NOMO-1 treated with dmso at 0.1 percent for 144 hours (cell line): ENCODE results near the gene SLC16A5.
"Not testable (repeated sequence)": the region's sequence is repeated elsewhere in the genome, so short reads cannot be mapped to it uniquely, and the experiment has no call there.

ENCODE experiments used
- DNase-seq: peaks from one replicate; lab custom pipeline; 2025; ENCODE audit not compliant: unreplicated experiment; lab: John Stamatoyannopoulos, UW

The SLC16A5 gene

DNA sequence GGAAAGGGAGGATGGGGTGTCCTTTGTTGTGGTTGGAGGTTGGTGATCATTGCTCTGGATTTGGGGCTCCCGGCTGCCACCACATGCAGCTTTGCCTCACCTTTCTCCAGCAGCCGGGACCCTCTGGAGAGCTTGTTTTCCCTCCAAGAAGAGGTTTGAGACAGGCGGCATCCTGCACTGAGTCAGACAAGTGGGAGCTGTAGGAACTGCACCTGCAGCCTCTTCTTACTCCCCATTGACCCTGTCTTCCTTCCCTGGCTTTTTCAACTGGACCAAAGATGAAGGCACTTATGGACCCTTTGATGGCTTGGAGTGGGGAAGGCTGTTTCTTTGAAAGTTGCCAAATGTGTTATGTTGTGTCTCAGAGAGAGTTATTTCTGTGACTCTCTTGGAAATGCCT, 24.1 kb upstream of the SLC16A5 start:
- DNase-seq, result no peak

DNA sequence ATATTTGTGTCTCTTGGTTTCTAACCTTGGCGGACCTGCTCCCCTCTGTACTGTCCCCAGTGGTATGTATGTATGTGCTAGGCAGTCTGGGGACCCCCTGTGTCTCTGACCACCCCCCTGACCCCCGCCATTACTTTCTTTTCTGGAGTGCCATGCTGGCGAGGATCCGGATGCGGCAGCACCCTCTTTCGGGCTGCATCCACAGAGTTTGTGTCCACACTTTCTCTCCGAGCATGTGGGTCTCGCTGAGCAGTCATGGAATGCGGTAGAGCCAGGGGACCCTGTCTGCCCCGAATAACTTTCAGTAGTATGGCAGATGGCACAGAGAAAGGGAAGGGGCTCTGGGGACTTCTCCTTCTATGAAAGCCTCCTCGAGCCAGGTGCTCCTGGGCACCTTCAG, 23.7 kb upstream of the SLC16A5 start:
- DNase-seq, result no peak

DNA sequence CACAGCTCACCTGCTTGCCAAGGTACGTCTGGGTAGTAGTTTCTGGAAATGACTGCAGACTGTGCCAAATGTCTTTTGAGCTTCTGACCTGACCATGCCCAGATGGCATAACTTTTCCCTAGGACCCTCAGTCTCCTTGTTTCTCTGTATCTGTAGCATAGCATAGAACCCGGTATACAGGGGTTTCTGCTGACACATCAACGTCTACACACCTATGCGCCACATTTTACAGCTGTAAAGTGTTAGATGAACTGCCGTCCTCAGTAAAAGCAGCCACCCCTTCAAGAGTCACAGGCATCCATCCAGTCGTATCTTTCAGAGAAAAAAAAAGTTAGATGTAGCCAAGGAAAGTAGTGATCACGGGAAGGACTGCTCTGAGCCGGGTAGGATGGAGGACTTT, 23.3 kb upstream of the SLC16A5 start:
- DNase-seq, result no peak

DNA sequence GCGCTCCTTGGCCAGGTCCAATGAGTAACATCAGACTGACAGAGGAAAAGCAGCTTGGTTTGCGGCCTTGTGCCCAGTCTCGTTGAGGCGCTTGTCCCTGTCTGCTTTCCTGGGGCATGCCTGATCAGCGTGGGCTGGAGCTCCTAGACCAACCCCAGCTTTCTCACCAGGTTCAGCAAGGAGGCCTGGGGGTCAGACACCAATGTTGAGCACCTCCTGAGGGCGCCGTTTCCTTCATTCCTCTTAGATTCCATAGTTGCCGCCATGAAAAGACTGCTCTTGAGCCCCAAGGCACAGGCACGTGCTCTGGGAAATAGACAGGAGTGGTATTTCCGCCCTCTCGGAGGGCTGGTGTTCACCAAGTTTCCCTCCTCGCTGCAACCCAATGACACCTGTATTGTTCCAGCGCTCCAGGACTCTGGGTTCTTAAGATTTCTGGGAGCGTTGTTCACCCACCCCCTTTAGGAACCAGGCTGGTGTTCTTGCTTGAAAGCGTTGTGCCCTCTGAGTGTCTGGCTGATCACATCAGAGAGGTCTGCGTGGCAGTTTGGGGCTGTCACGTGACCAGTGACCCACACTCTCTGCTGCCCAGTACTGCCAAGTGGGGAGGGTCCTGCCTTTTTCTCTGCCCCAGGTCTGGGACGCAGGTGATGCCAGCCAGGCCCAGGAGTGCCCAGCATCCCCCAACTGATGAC, 22.7 kb upstream of the SLC16A5 start:
- no peak for DNase-seq

DNA sequence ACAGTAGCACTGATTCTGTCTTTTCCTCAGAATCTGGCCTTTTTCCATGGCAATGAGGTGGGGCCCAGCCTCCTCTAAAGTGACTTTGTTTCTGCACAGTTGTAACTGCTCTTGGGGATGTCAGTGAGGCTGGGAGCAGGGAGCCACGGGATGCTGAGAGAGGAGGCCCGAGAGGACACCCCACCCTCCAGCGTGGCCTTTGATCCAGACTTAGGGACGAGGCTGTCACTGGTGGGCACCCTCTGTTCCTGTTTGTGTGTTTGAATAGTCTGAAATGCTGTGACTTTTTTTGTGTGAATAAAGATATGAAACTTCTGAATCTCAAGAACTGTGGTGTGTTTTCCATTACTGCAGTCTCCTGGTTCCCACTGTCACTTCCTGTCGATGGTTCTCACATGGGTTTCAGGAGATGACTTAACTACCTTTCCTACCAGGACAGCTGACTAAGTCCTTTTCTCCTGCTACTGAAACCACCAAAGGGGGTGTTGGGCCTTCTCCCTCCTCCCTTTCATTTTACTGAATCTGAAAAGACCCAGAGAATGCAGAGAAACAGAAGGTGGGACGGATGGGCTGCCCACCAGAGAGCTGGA, 22.1 kb upstream of the SLC16A5 start:
- no peak for DNase-seq

DNA sequence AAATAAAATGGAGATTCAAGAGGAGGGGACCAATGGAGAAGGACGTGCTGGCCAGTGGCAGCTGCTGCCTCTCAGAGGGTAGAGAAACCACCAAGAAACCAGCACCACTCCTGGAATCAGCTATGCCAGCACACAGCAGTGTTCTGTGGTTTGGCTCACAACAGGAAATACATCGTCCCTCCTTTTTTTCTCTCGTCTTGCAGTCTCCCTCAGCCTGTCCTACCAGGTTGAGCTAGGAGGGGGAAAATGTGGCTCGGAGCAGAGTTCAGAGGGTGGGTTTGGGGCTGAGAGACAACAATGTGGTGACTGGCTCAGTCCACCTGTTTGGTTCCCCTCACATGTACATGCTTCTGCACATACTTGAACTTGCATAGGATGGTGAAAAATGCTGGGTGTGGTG, 19.9 kb upstream of the SLC16A5 start:
- DNase-seq, result no peak

DNA sequence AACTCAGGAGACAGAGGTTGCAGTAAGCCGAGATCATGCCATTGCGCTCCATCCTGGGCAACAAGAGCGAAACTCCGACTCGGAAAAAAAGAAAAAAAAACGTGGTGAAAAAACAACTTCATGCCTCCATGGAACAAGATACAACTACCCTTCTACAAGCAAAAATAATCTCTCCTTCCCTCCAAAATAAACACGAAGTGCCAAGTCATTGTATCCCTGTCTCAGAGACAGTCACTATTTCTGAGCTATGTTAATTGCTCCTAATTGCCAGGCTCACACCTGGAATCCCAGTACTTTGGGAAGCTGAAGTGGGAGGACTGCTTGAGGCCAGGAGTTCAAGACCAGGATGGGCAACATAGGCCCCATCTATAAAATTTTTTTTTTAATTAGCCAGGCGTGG, 19.0 kb upstream of the SLC16A5 start:
- DNase-seq, result no peak

DNA sequence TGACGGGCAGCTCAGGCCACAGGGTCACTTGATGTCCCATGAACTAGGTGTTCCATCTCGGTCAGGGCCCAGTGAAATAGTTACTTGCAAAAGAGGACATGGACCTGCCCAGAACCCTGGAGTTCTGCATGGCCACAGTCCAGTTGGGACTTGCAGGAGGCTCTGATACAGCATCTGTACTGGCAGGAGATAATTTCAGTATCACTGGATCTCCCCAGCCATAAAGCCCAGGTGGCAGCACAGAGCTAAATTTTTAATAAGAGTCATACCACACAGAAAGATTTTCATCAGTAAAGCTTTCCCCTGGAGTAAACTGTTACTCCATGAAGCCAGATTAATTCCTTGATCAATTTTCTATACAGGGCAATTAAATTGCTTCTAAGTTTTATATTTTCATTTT, 18.0 kb upstream of the SLC16A5 start:
- DNase-seq, result no peak

DNA sequence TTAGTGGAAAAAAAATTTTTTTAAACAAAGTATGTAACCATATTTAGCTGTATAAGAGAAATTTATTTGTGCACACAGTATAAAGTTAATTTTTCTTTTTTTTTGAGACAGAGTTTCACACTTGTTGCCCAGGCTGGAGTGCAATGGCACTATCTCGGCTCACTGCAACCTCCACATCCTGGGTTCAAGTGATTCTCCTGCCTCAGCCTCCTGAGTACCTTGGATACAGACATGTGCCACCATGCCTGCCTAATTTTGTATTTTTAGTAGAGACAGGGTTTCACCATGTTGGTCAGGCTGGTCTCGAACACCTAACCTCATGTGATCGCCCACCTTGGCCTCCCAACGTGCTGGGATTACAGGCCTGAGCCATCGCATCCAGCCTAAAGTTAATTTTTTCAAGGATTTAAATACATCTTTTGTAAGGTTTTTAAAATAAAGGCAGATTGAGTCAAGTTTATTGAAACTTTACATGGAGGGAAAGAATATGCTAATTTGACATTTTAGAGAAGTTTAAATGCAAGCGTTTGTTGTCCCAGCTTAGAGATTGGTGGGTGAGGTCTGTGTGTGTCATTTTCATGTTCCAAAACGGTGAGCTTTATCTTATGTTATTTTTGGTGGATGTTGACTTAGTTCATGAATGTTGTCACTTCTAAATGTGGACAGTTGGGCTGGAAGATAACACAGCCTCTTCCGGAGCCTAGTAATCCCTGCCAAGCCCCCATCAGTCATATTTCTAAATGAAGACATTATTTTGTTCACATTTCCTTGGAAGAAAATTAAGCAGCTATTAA, 16.1 kb upstream of the SLC16A5 start:
- not testable (repeated sequence) for DNase-seq

DNA sequence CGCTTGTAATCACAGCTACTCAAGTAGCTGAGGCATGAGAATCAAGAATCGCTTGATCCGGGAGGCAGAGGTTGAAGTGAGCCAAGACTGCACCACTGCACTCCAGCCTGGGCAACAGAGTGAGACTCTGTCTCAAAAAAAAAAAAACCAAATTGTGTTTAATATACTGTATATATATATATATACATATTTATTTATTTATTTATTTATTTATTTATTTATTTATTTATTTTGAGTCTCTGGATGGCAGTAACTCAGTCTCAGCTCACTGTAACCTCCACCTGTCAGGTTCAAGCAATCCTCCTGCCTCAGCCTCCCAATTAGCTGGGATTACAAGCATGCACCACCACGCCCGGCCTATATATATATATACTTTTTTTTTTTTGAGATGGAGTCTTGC, 14.8 kb upstream of the SLC16A5 start:
- DNase-seq, result not testable (repeated sequence)

DNA sequence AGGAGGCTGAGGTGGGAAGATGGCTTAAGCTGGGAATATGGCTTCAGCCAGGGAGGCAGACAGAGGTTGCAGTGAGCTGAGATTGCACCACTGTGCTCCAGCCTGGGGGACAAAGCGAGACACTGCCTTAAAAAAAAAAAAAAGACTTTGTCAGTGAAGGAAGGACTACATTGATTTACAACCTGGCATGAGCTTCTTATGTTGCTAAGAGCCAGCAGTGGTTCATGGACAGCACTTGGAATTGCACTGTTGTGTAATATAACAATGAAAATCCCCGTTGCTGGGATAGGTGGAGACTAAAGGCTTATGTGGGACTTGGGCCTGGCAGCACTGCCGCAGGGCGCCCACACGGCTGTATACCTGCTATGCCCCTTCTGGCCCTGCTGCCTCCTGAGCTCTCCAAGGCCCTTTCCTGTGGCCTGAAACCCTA, 14.1 kb upstream of the SLC16A5 start:
- no peak for DNase-seq

DNA sequence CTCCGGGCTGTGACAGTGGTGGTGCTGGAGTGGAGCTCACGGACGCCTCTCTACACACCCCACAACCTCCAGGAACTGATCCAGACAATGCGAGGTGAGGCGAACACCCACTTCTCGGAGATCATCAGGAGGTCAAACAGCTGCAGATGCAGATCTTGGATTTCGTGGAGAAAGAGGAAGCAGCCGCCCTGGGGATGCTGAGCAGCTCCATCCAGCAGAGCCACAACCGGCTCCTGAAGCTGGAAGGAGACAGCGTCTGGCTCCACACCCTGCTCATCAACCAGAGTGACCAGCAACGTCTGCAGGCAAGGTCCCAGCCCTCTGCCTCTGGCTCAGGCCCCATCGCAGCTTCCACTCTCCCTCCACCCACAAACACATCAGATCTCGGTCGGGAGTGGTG, 13.2 kb upstream of the SLC16A5 start:
- no peak for DNase-seq

DNA sequence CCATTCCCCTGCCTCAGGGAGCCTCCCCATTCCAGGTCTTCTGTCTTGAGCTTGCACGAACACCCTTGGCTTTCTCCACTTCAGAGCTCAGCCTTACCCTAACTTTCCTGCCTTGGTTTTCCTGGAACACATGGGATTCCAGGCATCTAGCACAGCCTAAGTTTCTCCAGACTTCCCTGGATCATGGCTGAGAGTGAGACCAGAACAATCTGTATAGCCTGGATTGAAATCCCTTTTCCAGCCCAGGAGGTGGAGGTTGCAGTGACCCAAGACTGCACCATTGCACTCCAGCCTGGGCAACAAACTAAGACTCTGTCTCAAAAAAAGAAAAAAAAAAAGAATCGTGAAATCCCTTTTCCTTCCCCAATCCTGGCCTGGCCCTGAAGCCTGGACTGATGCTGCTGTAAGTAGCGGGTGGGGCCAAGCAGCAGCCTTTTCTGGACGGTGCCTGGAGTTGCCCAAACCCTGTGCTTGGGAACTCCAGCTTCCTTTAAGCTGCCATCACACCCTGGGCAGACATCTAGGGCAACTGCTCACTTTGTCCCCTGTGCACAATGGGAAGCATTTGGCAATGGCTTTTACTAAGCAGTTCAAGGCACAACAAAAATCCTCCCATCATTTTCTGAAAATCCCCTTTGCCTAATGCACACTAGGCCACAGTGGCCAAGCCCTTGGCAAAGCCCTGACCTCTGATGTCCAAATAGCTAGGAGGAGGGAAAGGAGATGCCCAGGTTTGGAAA, 12.0 kb upstream of the SLC16A5 start:
- no peak for DNase-seq

DNA sequence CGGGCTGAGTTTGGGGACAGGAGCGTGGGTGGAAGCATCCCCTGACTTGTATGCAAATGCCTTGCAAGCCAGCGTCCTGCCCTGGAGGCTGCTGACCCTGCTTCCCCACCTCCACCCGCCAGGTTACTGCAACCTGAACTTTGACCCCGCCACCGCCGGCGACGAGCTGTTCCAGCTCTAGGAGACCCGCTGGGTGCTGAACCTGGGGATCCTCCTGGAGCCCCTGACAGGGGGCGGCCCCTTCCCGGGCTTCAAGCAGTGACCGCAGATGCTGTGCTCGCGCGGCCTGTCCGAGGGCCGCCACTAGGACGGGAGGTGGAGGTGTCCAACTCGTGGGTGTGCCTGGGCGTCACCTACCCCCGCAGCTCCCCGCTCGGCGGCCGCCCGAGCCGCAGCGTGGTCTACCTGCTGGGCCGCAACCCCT, 10.7 kb upstream of the SLC16A5 start:
- no peak for DNase-seq

DNA sequence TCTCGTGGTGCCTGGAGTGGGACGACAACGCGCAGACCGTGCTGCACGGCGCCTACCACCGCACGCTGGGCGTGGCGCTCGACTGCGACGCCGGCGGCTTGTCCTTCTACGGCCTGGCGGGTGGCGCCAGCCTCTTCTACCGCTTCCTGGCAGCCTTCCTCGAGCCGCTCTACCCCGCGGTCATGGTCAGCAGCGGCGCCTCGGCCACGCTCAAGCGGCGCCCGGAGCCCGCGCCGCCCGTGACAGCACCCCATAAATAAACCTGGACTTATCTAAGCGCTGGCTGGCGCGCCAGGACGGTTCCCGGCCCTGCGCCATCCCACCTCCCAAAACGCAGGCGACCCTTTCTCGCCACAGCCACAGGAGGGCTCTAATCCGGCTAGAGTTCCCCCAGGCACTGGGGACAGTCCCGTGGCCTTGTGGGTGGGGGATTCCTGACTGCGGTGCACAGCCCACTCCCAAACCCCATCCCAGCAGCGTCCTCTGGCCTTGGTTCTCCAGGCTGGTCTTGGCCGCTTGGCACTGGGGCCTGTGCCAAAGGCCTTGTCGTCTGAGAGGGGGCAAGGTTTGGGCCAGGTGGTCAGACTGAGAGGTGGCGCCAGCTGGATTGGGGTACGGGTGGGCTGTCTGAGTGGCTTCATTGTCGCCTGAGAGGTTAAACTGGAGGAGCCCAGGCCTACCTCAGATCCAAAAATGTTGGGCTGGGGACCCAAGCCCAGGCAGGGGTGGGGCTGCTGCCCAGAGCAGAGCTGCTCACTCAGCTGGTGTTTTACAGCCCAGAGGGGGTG, 10.1 kb upstream of the SLC16A5 start:
- DNase-seq, result peak; percentile 57

DNA sequence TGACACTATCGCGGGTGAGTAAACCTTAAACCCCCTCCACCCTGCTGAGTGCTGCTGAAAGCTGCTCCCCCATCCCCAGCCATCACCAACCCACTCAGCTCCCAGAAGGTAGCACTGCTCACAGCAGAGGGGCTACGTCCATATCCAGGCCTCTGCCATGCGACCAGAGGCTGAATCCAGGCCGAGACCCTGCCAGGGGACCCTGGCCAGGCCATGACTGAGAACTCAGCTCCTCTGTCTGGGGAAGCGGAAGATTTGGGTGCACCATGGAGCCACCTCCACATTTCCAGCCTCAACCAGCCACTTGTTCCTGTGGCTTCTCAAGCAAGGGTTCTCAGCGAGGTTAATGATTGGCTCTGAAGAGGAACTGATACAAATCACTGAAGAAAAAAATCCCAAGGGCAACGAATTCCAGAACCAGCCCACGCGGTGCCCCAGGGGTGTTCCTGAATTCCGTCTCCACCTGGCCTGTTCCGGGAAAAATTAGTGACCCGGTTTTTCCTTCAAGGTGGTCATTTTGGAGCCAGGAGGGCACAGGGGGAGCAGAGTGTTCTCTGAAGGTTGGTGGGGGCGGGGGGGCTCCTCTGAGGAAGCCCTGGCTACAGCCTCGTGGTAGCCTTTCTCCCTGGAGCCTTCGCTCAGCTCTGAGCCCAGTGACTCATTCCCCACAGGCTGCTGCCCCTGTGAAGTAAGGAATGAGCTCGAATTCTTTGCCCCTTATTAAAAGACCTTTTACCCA, 9.3 kb upstream of the SLC16A5 start:
- DNase-seq, result no peak

DNA sequence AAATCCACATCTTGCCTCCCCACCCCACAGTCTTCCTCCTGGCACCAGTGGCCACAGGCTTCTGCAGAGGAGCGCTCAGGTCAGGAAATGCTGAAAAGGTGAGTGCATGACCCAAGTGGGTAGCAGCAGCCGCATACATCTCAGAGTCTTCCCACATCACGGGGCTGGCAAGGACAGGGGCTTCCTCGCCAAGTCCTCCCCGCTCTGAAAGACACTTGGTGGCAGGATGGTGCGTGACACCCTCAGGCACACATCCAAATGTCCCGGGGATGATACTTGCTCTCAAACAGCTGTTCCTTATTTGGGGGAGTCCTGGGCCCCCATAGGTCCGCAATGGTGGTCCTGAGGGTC, 8.8 kb upstream of the SLC16A5 start:
- DNase-seq, result no peak

DNA sequence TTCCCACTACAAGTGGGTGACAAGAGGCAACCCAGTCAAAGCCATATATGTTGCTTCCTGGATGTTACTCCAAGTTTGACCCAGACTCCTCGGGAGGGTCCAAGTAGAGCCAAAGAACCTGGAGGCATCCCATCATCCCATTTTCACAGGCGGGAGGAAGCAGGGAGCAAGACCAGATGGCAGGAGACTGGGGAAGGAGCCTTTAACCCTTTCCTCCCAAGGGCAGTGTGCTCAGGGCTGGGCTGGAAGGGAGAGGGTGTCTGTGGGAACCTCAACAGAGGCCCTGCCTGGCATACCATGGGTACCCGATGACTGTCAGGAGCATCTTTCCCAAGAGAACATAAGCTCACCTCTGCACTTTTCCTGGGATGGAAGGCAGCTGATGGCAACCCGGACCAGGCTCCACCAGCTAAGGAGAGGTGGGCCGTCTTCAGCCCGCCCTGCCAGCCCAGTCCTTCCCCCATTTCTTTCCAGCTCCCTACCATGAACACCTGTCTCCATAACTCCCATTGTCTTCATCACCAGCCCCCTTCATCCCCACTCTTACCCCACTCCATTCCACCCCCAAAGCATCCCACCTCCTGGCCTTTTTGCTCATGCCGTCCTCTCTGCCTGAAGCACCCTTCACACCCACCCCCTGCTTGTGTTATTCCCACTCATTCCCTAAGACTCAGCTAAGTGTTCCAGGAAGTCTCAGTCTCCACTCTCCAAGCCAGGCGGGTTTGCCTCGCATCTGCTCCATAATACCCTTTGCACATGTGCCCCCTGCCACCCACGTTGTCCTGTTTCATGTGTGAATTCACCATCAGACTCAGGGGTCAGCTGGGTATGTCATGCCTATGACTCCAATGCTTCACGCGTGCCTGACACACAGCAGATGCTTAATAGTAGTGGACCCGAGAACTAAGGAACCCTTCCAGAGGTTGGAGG, 5.9 kb upstream of the SLC16A5 start:
- DNase-seq, result no peak

DNA sequence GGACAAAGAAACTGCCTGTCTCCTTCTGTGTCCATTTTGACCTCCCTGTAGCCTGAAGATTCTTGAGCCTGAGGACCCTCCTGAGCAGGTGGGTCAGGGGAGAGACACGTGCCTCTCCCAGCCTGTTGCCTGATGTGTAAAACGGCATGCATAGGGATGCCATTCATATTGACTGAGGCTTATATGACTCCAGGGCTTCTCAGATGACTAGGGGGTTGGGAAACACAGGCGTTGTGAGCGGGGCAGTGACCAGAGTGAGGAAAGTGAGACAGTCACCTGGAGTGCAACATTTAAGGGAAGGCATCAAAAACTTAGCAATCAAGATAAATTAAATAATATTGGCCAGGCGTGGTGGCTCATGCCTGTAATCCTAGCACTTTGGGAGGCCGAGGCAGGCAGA, 5.1 kb upstream of the SLC16A5 start:
- no peak for DNase-seq
